ENCODE data around the gene FILIP1L.

GRCh38 chr3:99843590-99844258, 270.6 kb downstream of the FILIP1L start:
- TF ChIP-seq GATA3 (IDR thresholded peaks at IDR 0.05; ENCODE audit: low read depth, low read length), result no peak
- TF ChIP-seq GATA2 (IDR thresholded peaks at IDR 0.05; ENCODE audit: low read depth, low read length), result no peak

All from SH-SY5Y (cell line).